ENCODE data around the gene PTP4A1. TPM values are rescaled to one million over a fixed set of nuclear protein-coding genes. Genes with fewer than 3 reads are reported as not detected.
"Not testable (repeated sequence)": the region's sequence is repeated elsewhere in the genome, so short reads cannot be mapped to it uniquely, and the experiment has no call there.

Gene PTP4A1
- total RNA-seq, 1 donor from 2014 or later: 31.3 TPM

- Mint-ChIP-seq H3K4me3 (no peak overlapping the region), H3K27ac (no peak overlapping the region)
- no peak overlapping the region for H2AFZ ChIP-seq (replicated peaks)
Measured at GRCh38 chr6:63582579-63583231, 10.4 kb downstream of the PTP4A1 start.

DNA sequence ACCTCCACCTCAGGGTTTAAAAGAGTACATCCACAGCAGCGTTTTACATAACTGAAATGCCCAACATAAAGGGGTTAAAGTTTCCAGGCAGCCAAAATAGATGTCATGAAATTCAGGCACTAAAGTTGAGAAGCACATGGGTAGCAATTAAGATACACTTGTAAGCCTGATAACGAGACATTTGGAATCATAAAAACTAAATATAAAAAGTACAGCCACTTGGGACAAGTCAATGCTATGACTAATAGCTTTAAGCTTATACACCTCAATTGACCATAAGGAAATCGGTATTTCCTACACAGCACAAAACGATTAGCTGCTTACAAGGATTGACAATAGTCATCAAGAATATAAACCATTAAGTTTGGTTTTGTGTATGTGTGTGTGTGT, 11.8 kb downstream of the PTP4A1 start:
- Histone ChIP-seq H3K4me3 (no peak overlapping the region), H3K79me2 (ENCODE audit: low read depth) (peaks cover 8% of the 10 kb centered on the region), H3K27me3 (no peaks in the 10 kb centered on the region), H3K27ac (no peak overlapping the region), H2AFZ (replicated peaks) (no peak overlapping the region), H3F3A (ENCODE audit: low read depth) (peaks cover 42% of the 10 kb centered on the region), H3K4me1 (no peaks in the 10 kb centered on the region), H3K36me3 (peaks cover 25% of the 10 kb centered on the region), H3K4me2 (no peak overlapping the region), H4K20me1 (ENCODE audit: low read depth) (peaks cover 21% of the 10 kb centered on the region), H3K9ac (no peak overlapping the region), H3K9me3 (ENCODE audit: low read depth) (no peaks in the 10 kb centered on the region)
- Mint-ChIP-seq H3K4me3 (no peak overlapping the region), H3K36me3 (peaks cover 22% of the 10 kb centered on the region), H3K9me3 (no peaks in the 10 kb centered on the region), H3K27ac (no peak overlapping the region), H3K27me3 (ENCODE audit: insufficient read depth, low read depth) (no peaks in the 10 kb centered on the region), H3K4me1 (no peaks in the 10 kb centered on the region)
- DNase-seq (ENCODE audit: low spot score): no peak
- no peak for TF ChIP-seq EZH2 (IDR thresholded peaks at IDR 0.05)
- TF ChIP-seq, protein P1, sequence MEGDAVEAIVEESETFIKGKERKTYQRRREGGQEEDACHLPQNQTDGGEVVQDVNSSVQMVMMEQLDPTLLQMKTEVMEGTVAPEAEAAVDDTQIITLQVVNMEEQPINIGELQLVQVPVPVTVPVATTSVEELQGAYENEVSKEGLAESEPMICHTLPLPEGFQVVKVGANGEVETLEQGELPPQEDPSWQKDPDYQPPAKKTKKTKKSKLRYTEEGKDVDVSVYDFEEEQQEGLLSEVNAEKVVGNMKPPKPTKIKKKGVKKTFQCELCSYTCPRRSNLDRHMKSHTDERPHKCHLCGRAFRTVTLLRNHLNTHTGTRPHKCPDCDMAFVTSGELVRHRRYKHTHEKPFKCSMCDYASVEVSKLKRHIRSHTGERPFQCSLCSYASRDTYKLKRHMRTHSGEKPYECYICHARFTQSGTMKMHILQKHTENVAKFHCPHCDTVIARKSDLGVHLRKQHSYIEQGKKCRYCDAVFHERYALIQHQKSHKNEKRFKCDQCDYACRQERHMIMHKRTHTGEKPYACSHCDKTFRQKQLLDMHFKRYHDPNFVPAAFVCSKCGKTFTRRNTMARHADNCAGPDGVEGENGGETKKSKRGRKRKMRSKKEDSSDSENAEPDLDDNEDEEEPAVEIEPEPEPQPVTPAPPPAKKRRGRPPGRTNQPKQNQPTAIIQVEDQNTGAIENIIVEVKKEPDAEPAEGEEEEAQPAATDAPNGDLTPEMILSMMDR (IDR thresholded peaks at IDR 0.05): no peak
- TF ChIP-seq EZH2phosphoT487 (IDR thresholded peaks at IDR 0.05): no peak

More at GRCh38 chr6:63582579-63583231, 10.4 kb downstream of the PTP4A1 start:
- H3K36me3 Mint-ChIP-seq: peaks cover 22% of the 10 kb centered on the region
- no peaks in the 10 kb centered on the region for H3K9me3 Mint-ChIP-seq
- H3K27me3 Mint-ChIP-seq (ENCODE audit: insufficient read depth, low read depth): no peaks in the 10 kb centered on the region
- H3K4me3 ChIP-seq: no peak overlapping the region
- DNase-seq (ENCODE audit: low spot score): no peak
- peaks cover 39% of the 10 kb centered on the region for H3K36me3 ChIP-seq
- H3K9ac ChIP-seq: no peak overlapping the region
- no peak for TF ChIP-seq EZH2phosphoT487 (IDR thresholded peaks at IDR 0.05)
- TF ChIP-seq, protein P1 (IDR thresholded peaks at IDR 0.05): no peak
- TF ChIP-seq EZH2 (IDR thresholded peaks at IDR 0.05): no peak
- no peaks in the 10 kb centered on the region for H3K9me3 ChIP-seq (ENCODE audit: low read depth)
- H3K27me3 ChIP-seq: no peaks in the 10 kb centered on the region
- H3K27ac ChIP-seq: no peak overlapping the region
- H3K79me2 ChIP-seq (ENCODE audit: low read depth): peaks cover 22% of the 10 kb centered on the region
- H3K4me1 ChIP-seq: no peaks in the 10 kb centered on the region
- no peaks in the 10 kb centered on the region for H3K4me1 Mint-ChIP-seq
- H3F3A ChIP-seq (ENCODE audit: low read depth): peaks cover 52% of the 10 kb centered on the region
- no peak overlapping the region for H3K4me2 ChIP-seq
- peaks cover 25% of the 10 kb centered on the region for H4K20me1 ChIP-seq (ENCODE audit: low read depth)

GRCh38 chr6:63584566-63584965, 12.3 kb downstream of the PTP4A1 start:
- Histone ChIP-seq H3K9me3 (ENCODE audit: low read depth) (no peaks in the 10 kb centered on the region), H2AFZ (replicated peaks) (no peak overlapping the region), H3K4me1 (peaks cover under 1% of the 10 kb centered on the region), H3K79me2 (ENCODE audit: low read depth) (peaks cover 4% of the 10 kb centered on the region), H4K20me1 (ENCODE audit: low read depth) (peaks cover 16% of the 10 kb centered on the region), H3K4me3 (no peak overlapping the region), H3K27ac (no peak overlapping the region), H3F3A (ENCODE audit: low read depth) (peaks cover 42% of the 10 kb centered on the region), H3K4me2 (no peak overlapping the region), H3K9ac (no peak overlapping the region), H3K27me3 (no peaks in the 10 kb centered on the region), H3K36me3 (peaks cover 21% of the 10 kb centered on the region)
- H3K4me3 Mint-ChIP-seq: no peak overlapping the region
- H3K27me3 Mint-ChIP-seq (ENCODE audit: insufficient read depth, low read depth): no peaks in the 10 kb centered on the region
- no peaks in the 10 kb centered on the region for H3K9me3 Mint-ChIP-seq
- H3K36me3 Mint-ChIP-seq: peaks cover 21% of the 10 kb centered on the region
- H3K27ac Mint-ChIP-seq: no peak overlapping the region
- no peaks in the 10 kb centered on the region for H3K4me1 Mint-ChIP-seq
- DNase-seq (ENCODE audit: low spot score): no peak
- TF ChIP-seq, protein P1 (IDR thresholded peaks at IDR 0.05): no peak
- no peak for TF ChIP-seq EZH2 (IDR thresholded peaks at IDR 0.05)
- TF ChIP-seq EZH2phosphoT487 (IDR thresholded peaks at IDR 0.05): no peak

DNA sequence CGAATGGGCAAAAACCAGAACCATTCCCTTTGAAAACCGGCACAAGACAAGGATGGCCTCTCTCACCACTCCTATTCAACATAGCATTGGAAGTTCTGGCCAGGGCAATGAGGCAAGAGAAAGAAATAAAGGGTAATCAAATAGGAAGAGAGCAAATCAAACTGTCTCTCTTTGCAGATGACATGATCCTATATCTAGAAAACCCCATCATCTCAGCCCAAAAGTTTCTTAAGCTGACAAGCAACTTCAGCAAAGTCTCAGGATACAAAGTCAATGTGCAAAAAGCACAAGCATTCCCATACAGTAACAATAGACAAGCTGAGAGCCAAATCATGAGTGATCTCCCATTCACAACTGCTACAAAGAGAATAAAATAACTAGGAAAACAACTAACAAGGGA, 13.4 kb downstream of the PTP4A1 start:
- H3K9ac ChIP-seq; H3K9me3 Mint-ChIP-seq; H3K4me3 ChIP-seq; H3K4me3 Mint-ChIP-seq; H2AFZ ChIP-seq (replicated peaks); H3K27ac Mint-ChIP-seq; H3K79me2 ChIP-seq (ENCODE audit: low read depth); DNase-seq (ENCODE audit: low spot score); H3K4me1 ChIP-seq; H3K27me3 Mint-ChIP-seq (ENCODE audit: insufficient read depth, low read depth); H3K4me2 ChIP-seq; H3K36me3 ChIP-seq; H3K27me3 ChIP-seq; H3K9me3 ChIP-seq (ENCODE audit: low read depth); H3K4me1 Mint-ChIP-seq; H3K27ac ChIP-seq: not testable (repeated sequence)
- peaks cover 12% of the 10 kb centered on the region for H3K36me3 Mint-ChIP-seq
- peaks cover 33% of the 10 kb centered on the region for H3F3A ChIP-seq (ENCODE audit: low read depth)
- H4K20me1 ChIP-seq (ENCODE audit: low read depth): peaks cover 12% of the 10 kb centered on the region
